Activated CD4-positive, CD25-positive, alpha-beta regulatory T cell treated with anti-CD3 and anti-CD28 coated beads, Interleukin-2, amount 50 U/mL, for 16 hours (primary cell): Measurements from ENCODE around the gene MGAT3.
"Not testable (repeated sequence)": the region's sequence is repeated elsewhere in the genome, so short reads cannot be mapped to it uniquely, and the experiment has no call there.

Source experiments
- DNase-seq: peaks from one replicate; pipeline ENCODE4 v3.0.0-alpha.2; 2020; ENCODE audit warnings: low read depth, low spot score

Gene MGAT3

GRCh38 chr22:39456522-39457197 is at the start of gene MGAT3:
MGAT3 (plus strand) TSS chr22:39457012; CDS start chr22:39487348, 30,336 bp downstream.
- DNase-seq = no peak

GRCh38 chr22:39408173-39408572 is 48.6 kb upstream of the MGAT3 start:
- DNase-seq = no peak

- no peak for DNase-seq
Observed at GRCh38 chr22:39408807-39409206, 48.0 kb upstream of the MGAT3 start.

GRCh38 chr22:39409516-39410029 is 47.2 kb upstream of the MGAT3 start:
- DNase-seq = no peak

GRCh38 chr22:39410264-39410663 is 46.5 kb upstream of the MGAT3 start:
- DNase-seq = no peak

GRCh38 chr22:39411828-39412365 is 44.9 kb upstream of the MGAT3 start:
- not testable (repeated sequence) for DNase-seq

- DNase-seq = not testable (repeated sequence)
Observed at GRCh38 chr22:39413204-39413603, 43.6 kb upstream of the MGAT3 start.

- DNase-seq = no peak
Observed at GRCh38 chr22:39414377-39414776, 42.4 kb upstream of the MGAT3 start.

- no peak for DNase-seq
Observed at GRCh38 chr22:39414886-39415285, 41.9 kb upstream of the MGAT3 start.

GRCh38 chr22:39415506-39415905 is 41.3 kb upstream of the MGAT3 start:
- DNase-seq = no peak

GRCh38 chr22:39416319-39416718 is 40.5 kb upstream of the MGAT3 start:
- no peak for DNase-seq

GRCh38 chr22:39417641-39418040 is 39.2 kb upstream of the MGAT3 start:
- no peak for DNase-seq

GRCh38 chr22:39418696-39419095 is 38.1 kb upstream of the MGAT3 start:
- DNase-seq = no peak

- DNase-seq = no peak
Observed at GRCh38 chr22:39419096-39419495, 37.7 kb upstream of the MGAT3 start.

GRCh38 chr22:39419911-39420310 is 36.9 kb upstream of the MGAT3 start:
- no peak for DNase-seq

- no peak for DNase-seq
Observed at GRCh38 chr22:39421691-39422090, 35.1 kb upstream of the MGAT3 start.

GRCh38 chr22:39422101-39422500 is 34.7 kb upstream of the MGAT3 start:
- no peak for DNase-seq

GRCh38 chr22:39422721-39423120 is 34.1 kb upstream of the MGAT3 start:
- no peak for DNase-seq

GRCh38 chr22:39423976-39424375 is 32.8 kb upstream of the MGAT3 start:
- DNase-seq = no peak

GRCh38 chr22:39426380-39427043 is 30.3 kb upstream of the MGAT3 start:
- no peak for DNase-seq

- no peak for DNase-seq
Observed at GRCh38 chr22:39427751-39428596, 28.8 kb upstream of the MGAT3 start.

- DNase-seq = no peak
Observed at GRCh38 chr22:39428597-39429071, 28.2 kb upstream of the MGAT3 start.
